GM18870 (cell line): Measurements from ENCODE around the gene HAUS7.

Experiments used
- ATAC-seq: cut with Tn5 transposase; IDR thresholded peaks from one replicate; pipeline ENCODE4 v1.9.1; 2021; ENCODE audit warnings: moderate library complexity; ENCODE audit not compliant: unreplicated experiment

Gene HAUS7

GRCh38 chrX:153457136-153457825, 13.1 kb downstream of the HAUS7 start:
- ATAC-seq, result no peak

DNA sequence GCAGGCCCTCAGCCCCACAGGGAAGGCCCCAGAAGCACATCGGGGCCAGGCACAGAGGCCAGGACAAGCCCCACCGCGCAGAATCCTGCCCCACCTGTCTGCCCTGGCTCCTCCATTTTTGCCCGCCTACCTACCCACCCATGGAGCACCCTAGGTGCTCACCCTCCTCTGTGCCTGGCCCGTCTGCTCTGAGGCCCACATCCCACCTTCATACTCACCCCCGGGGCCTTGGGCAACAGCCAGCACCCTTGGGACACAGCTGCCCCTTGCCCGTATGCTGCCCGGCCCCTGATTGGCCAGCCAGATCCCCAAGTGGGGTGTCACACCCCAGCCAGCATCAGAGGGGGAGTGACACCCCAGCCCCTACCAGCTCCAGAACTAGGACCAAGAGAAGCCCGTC, 13.7 kb downstream of the HAUS7 start:
- ATAC-seq, result no peak

GRCh38 chrX:153456161-153456560, 14.2 kb downstream of the HAUS7 start:
- no peak for ATAC-seq

DNA sequence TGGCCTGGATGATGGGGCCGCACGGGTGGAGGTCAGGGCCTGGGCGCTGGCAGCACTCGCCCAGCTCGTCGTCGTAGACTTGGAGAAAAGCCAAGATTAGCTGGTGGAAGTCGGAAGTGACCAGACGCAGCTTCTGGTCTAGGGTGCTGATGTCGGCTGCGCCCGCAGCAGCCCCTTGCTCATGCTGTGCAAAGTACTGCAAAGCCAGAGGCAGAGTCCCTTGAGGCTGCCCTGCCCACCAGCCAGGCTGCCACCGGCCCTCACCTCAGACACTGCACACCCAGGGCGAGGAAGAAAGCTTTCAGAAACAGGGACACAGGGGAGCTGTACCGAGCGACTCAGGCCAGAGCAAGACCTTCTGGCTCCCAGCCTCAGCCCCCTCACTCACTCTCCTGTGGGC, 14.8 kb downstream of the HAUS7 start:
- ATAC-seq, result no peak

- ATAC-seq, result no peak
Observed at GRCh38 chrX:153454901-153455550, 15.3 kb downstream of the HAUS7 start.

GRCh38 chrX:153450949-153451277, 19.5 kb downstream of the HAUS7 start:
- ATAC-seq, result no peak

- no peak for ATAC-seq
Observed at GRCh38 chrX:153450114-153450948, 20.0 kb downstream of the HAUS7 start.

DNA sequence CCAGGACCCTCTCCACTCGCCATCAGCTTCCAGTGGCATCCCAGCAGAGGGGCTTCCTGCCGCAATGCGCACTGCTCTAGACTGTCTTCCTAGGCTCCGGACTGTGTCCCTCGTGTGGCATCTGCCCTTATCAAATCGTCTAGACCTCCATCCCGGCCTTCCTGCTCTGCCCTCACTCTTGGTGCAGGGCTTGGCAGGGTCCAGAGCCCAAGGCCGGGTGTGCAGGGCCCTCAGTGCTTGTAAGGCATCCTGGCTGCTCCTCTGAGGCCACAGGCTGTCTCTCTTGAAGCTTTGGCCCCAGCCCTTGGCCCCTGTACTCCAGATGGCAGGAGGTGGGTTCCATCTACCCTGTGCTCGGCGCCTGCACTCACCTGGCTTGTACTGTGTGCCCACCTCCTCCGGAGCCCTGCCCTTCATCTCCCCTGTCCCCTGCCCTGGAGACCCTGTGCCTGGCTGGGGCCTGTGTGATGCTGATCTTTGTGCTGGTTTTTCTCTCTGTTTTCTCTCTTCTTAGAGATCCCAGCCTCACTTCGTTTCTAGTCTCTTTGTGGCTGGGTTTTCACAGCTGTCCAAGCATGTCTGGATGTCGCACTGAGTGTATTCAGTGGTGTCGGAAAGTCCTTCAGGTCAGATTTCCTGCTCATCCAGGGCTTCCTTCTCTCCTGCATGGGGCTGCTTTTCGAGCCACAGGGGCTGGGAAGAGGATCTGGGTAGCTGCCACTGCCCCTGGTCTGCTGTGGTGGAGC, 20.8 kb downstream of the HAUS7 start:
- no peak for ATAC-seq

DNA sequence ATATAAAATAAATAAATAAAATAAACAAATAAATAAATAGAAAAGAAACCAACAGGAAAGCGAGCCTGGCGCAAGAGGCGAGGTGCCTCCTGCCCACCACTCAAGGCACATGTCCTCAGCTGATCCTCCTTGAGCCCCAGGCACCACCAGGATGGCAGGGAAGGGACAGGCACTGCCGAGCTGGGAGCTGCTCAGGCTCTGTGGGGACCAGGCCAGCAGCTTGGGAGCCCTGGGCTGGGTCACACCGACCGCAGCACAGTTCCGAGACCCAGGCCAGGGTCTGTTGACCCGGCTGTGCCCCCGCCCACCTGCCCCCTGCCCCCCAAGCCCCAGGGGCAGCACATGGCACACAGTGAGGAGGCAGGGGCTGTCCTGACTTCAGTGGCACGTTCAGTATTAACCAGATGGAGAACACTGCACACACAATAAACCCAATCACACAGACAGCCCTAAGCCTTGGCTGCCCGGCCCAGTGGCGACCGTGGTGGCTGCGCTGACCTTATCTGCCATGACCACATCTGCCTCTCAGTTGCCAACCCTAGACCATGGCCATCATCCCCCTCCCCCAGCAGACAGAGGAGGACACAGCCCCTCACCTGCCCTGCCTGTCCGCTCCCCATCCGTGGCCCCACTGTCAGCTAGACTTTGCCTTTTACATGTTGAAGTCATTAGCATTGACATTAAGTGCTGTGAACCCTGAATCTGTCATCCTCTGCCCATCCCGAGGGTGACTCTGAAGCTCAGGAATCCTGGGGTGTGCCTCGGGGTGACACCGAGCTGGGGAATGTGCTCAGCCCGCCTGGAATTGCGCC, 21.6 kb downstream of the HAUS7 start:
- no peak for ATAC-seq

GRCh38 chrX:153447581-153447960, 22.8 kb downstream of the HAUS7 start:
- no peak for ATAC-seq

- ATAC-seq, result no peak
Observed at GRCh38 chrX:153446950-153447580, 23.3 kb downstream of the HAUS7 start.

DNA sequence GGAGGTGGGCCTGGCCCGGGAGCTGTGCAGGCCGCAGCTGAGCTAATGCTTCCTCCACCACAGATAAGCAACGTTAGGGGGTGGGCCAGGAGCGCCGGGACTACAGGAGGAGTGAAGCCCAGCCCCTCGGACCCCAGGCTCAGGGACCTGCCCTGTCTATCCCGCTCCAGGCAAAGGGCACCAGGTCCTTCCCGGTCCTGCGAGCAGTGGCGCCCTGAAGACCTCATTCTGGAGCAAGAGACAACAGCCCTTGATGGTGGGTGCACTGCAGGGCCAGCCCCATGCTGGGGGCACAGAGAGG, 23.8 kb downstream of the HAUS7 start:
- no peak for ATAC-seq

GRCh38 chrX:153445856-153446635, 24.3 kb downstream of the HAUS7 start, which contains the start of gene TREX2:
TSS of gene TREX2 (minus strand) at chrX:153446056. CDS start at chrX:153445430, 626 bp downstream.
- no peak for ATAC-seq

- no peak for ATAC-seq
Observed at GRCh38 chrX:153445106-153445855, 25.1 kb downstream of the HAUS7 start.

GRCh38 chrX:153444333-153445011, 25.9 kb downstream of the HAUS7 start:
- no peak for ATAC-seq

- ATAC-seq, result no peak
Observed at GRCh38 chrX:153443476-153444332, 26.7 kb downstream of the HAUS7 start.

DNA sequence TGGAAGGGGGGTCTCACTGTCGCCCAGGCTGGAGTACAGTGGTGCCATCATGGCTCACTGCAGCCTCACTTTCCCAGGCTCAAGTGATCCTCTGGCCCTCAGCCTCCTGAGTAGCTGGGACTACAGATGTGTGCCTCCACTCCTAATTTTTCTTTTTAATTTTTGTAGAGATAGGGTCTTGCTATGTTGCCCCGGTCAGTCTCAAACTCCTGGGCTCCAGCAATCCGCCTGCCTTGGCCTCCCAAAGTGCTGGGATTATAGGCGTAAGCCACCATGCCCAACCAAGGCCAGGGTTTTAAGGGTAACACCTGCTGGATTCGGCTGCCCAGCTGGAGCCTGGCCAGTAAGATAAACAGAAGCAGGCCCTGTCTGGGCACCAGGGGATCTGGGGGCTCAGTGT, 27.9 kb downstream of the HAUS7 start:
- ATAC-seq, result no peak
